HepG2 (cell line): ENCODE results near the gene WDR18. TPM values are rescaled to one million over a fixed set of nuclear protein-coding genes. Genes with fewer than 3 reads are reported as not detected.

ENCODE experiments used
- ATAC-seq: fragments of 200-7000 bp; cut with Tn5 transposase; 3 replicates; pipeline ENCODE4 v1.9.1; 2020; ENCODE audit warnings: mild to moderate bottlenecking, moderate library complexity
- BruUV-seq: library from RNA; stranded (reverse); fragments of 400-500 nt; replicated peaks from 2 replicates; lab custom pipeline; 2021; lab: Mats Ljungman, UMichigan
- CTCF ChIA-PET: fragments of 300-600 bp; formaldehyde crosslinking; extraction: SDS; loops from one replicate; lab custom pipeline; 2021; ENCODE audit warnings: low total read pairs, inconsistent platforms, low intra/inter-chr PET ratio; lab: Yijun Ruan, JAX
- POLR2A ChIA-PET: fragments of 350-600 bp; sonication (Branson Sonifier 250); formaldehyde crosslinking; loops from one replicate; lab custom pipeline; 2020; ENCODE audit warnings: antibody characterized with exemption, inconsistent platforms; lab: Yijun Ruan, JAX
- DNase-seq: peaks from one replicate; pipeline ENCODE4 v3.0.0-alpha.2; 2015; ENCODE audit warnings: low spot score
- FAIRE-seq: peaks from 3 replicates; lab custom pipeline; 2011; peaks lifted over from hg19 to GRCh38; lab: Jason Lieb, UNC
- H2AFZ ChIP-seq: one replicate; pipeline ENCODE4 v1.6.1; 2011; ENCODE audit warnings: low read length, inconsistent platforms
- H3K27ac ChIP-seq: fragments of 300-600 bp; 3 replicates; pipeline ENCODE4 v1.8.0; 2011; ENCODE audit warnings: mixed run types, mild to moderate bottlenecking, mixed read lengths, low read length, inconsistent platforms; ENCODE audit not compliant: insufficient read depth; ENCODE audit errors: extremely low read length
- H3K27me3 ChIP-seq, 2 experiments: fragments of 200-600 bp in 1 of 2; 2 replicates in 1 of 2; 3 replicates in 1 of 2; pipeline versions ENCODE4 v1.6.0 to v1.8.0; 2011; ENCODE audit warnings: low read length in 2 of 2, mild to moderate bottlenecking in 2 of 2, moderate library complexity in 2 of 2, inconsistent platforms in 1 of 2; ENCODE audit not compliant: insufficient read depth in 2 of 2, control insufficient read depth in 1 of 2
- H3K36me3 ChIP-seq, 2 experiments: fragments of 200-600 bp in 1 of 2; replicated peaks in 1 of 2; 2 replicates in 1 of 2; 3 replicates in 1 of 2; pipeline versions ENCODE4 v1.5.1 to v1.8.0; 2011; ENCODE audit warnings: low read length in 2 of 2, inconsistent platforms in 1 of 2; ENCODE audit not compliant: insufficient read depth in 2 of 2, control insufficient read depth in 1 of 2
- H3K4me1 ChIP-seq: 2 replicates; pipeline ENCODE4 v1.5.1; 2012; ENCODE audit warnings: low read length, inconsistent platforms; ENCODE audit not compliant: insufficient read depth
- H3K4me2 ChIP-seq: 2 replicates; pipeline ENCODE4 v1.6.0; 2011; ENCODE audit warnings: low read depth, low read length, inconsistent platforms
- H3K4me3 ChIP-seq, 3 experiments: fragments of 200-600 bp in 1 of 3; sonication (generic), shearing (Covaris generic) in 1 of 3; replicated peaks in 1 of 3; 2 replicates each; pipeline ENCODE4 v1.5.1; 2011 to 2016; ENCODE audit warnings: low read length in 3 of 3, inconsistent platforms in 2 of 3, low read depth in 2 of 3, mild to moderate bottlenecking in 2 of 3, control low read depth in 1 of 3, mixed read lengths in 1 of 3; ENCODE audit not compliant: insufficient read depth in 1 of 3
- H3K79me2 ChIP-seq: one replicate; pipeline ENCODE4 v1.6.1; 2011; ENCODE audit warnings: low read length, inconsistent platforms; ENCODE audit not compliant: insufficient read depth
- H3K9ac ChIP-seq: 2 replicates; pipeline ENCODE4 v1.6.0; 2011; ENCODE audit warnings: mild to moderate bottlenecking, low read depth, low read length, inconsistent platforms; ENCODE audit not compliant: insufficient read depth
- H3K9me3 ChIP-seq: 2 replicates; pipeline ENCODE4 v1.5.1; 2012; ENCODE audit warnings: mild to moderate bottlenecking, low read length
- H4K20me1 ChIP-seq: 2 replicates; pipeline ENCODE4 v1.6.0; 2011; ENCODE audit warnings: inconsistent platforms, mild to moderate bottlenecking, low read length, moderate library complexity; ENCODE audit not compliant: insufficient read depth
- AGO2 ChIP-seq: fragments of 200-400 bp; formaldehyde crosslinking; optimal IDR thresholded peaks from 2 replicates; pipeline ENCODE3; 2017; ENCODE audit warnings: mild to moderate bottlenecking, low read depth, low read length, moderate library complexity
- HNRNPL ChIP-seq: fragments of 200-400 bp; formaldehyde crosslinking; IDR thresholded peaks from 2 replicates; pipeline ENCODE4 v1.6.1; 2017; ENCODE audit warnings: mild to moderate bottlenecking, low read depth, low read length
- RBFOX2 ChIP-seq: fragments of 200-400 bp; formaldehyde crosslinking; IDR thresholded peaks from 2 replicates; pipeline ENCODE4 v1.6.1; 2017; ENCODE audit warnings: low read depth, mild to moderate bottlenecking, low read length
- ZFP36 ChIP-seq: fragments of 150-350 bp; IDR thresholded peaks from 2 replicates; pipeline ENCODE4 v1.6.1; 2018; ENCODE audit warnings: borderline replicate concordance, low read length, low read depth; ENCODE audit not compliant: partially characterized antibody
- ZFYVE20 ChIP-seq: sonication (generic); formaldehyde crosslinking; IDR thresholded peaks from 2 replicates; pipeline ENCODE4 v1.8.0; 2023; ENCODE audit warnings: low read depth, mild to moderate bottlenecking, moderate library complexity, missing genetic modification reagents, borderline replicate concordance
- ZMYM3 ChIP-seq: sonication (generic); formaldehyde crosslinking; IDR thresholded peaks from 2 replicates; pipeline ENCODE4 v1.5.1; 2020; ENCODE audit warnings: mild to moderate bottlenecking, missing genetic modification reagents
- ZNF616 ChIP-seq: sonication (generic); formaldehyde crosslinking; IDR thresholded peaks from 2 replicates; pipeline ENCODE4 v1.5.0; 2020; ENCODE audit warnings: low read depth, mild to moderate bottlenecking, missing genetic modification reagents
- ZNF768 ChIP-seq: sonication (generic); formaldehyde crosslinking; IDR thresholded peaks from 2 replicates; pipeline ENCODE4 v1.4.0; 2020; ENCODE audit warnings: missing genetic modification reagents
- ZNF788 ChIP-seq: sonication (generic); formaldehyde crosslinking; IDR thresholded peaks from 2 replicates; pipeline ENCODE4 v1.5.0; 2020; ENCODE audit warnings: mild to moderate bottlenecking, missing genetic modification reagents, borderline replicate concordance
- WGBS: methylation state at CpG from one replicate; pipeline ENCODE4 v1.1.6; 2017; ENCODE audit warnings: low lambda C conversion rate; 5-methylcytosine and 5-hydroxymethylcytosine counted together
- in situ Hi-C: cut with HindIII; loops from 2 replicates; pipeline ENCODE4 v1.10.0; 2017; ENCODE audit warnings: low pct_unique_long_range_greater_than_20kb; ENCODE audit not compliant: extremely low pct_ligation_motif_present
- intact Hi-C: fragments of 100-400 bp; cut with micrococcal nuclease; formaldehyde crosslinking; loops from one replicate; pipeline ENCODE4 v1.10.0; 2022; ENCODE audit not compliant: unreplicated experiment
- polyA plus RNA-seq, 8 experiments: library from polyadenylated mRNA; depleted of rRNA in 3 of 8; stranded (reverse) in 7 of 8; unstranded in 1 of 8; fragments of >200 nt; fragmentation: Illumina TruSeq in 4 of 8; extraction: Trizol in 4 of 8; gene quantifications; 2 replicates each; pipeline versions ENCODE4 v1.2.1 to v1.2.3, GENCODE V29; 2011 to 2016; ENCODE audit warnings: low read depth in 4 of 8, missing spikeins in 1 of 8, mixed read lengths in 1 of 8; ENCODE audit not compliant: insufficient read depth in 1 of 8
- total RNA-seq, 5 experiments: library from RNA; depleted of rRNA; stranded (reverse); fragments of >200 nt; fragmentation: Illumina TruSeq; extraction: Trizol; gene quantifications; 2 replicates each; pipeline ENCODE4 v1.2.3, GENCODE V29; 2016; ENCODE audit warnings: low read depth in 1 of 5
- TF ChIP-seq, protein P1 (sequence below): sonication (generic); formaldehyde crosslinking; IDR thresholded peaks from 2 replicates; pipeline ENCODE4 v1.5.1; 2020; ENCODE audit warnings: mild to moderate bottlenecking, missing genetic modification reagents, moderate library complexity
- TF ChIP-seq, protein P2 (sequence below): sonication (generic); formaldehyde crosslinking; IDR thresholded peaks from 2 replicates; pipeline ENCODE4 v1.4.0; 2020; ENCODE audit warnings: missing genetic modification reagents

Gene WDR18
- total and polyA plus RNA-seq, 2 of the 13 experiments (the other 11 are each of a cell fraction or from before 2014, with no cell fraction given) = 36.4 to 47.6 TPM

DNA sequence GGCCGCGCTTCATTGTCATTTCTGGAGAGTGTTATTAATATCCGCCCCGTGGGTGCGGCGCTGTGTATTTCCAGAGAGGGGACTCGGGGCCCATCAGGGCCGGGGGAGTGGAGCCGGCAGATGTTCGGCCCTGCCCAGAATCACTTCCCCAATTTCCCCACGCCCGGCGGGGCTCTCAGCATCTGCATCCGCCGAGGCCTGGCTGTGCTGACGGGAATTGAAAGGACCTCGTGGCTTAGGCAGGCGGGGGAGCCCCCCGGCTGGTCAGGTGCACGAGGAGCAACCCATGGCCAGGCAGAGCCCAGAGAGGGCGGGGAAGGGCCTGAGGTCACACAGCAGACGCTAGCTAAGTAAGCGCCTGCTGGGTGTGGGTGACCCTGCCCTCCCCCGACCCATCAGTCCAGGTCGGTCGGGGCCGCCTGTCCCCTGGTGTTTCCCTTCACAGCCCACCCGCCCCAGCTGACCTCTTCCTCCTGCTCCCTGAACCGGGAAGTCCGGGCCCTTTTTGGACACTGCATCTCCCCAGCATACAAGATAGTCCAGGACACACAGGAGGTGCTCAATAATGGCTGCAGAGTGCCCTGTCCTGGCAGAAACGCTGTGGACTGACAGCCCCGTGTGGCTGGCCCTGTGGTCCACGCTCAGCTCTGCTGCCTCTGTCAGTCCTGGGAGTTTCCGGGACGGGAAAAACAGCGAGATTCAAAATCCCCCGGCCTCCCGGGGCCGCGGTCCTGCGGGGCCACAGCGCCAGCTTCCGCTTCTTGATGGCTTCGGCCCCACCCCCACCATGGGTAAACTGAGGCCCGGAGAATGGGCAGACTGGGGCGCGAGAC is 36.2 kb upstream of the WDR18 start:
- H3K4me1 ChIP-seq = peaks cover 61% of the 10 kb centered on the region
- ATAC-seq (no peak), DNase-seq (no peak), FAIRE-seq (no peak)
- ChIA-PET POLR2A (interaction anchor here (0.9 to 1.7 kb wide), 3 partner anchors 12 to 20 kb away, joined by 3 to 5 read pairs (median 4); no protein-coding TSS in a partner anchor), CTCF (no interaction called here)
- peaks cover 15 to 42% of the 10 kb centered on the region in 2 experiments for H3K36me3 ChIP-seq
- peak; percentile 50; the same call in 1 of the 2 replicates for TF ChIP-seq ZMYM3 (CRISPR knock-in tag)
- peak; percentile 76 for TF ChIP-seq AGO2
- TF ChIP-seq, protein P1, sequence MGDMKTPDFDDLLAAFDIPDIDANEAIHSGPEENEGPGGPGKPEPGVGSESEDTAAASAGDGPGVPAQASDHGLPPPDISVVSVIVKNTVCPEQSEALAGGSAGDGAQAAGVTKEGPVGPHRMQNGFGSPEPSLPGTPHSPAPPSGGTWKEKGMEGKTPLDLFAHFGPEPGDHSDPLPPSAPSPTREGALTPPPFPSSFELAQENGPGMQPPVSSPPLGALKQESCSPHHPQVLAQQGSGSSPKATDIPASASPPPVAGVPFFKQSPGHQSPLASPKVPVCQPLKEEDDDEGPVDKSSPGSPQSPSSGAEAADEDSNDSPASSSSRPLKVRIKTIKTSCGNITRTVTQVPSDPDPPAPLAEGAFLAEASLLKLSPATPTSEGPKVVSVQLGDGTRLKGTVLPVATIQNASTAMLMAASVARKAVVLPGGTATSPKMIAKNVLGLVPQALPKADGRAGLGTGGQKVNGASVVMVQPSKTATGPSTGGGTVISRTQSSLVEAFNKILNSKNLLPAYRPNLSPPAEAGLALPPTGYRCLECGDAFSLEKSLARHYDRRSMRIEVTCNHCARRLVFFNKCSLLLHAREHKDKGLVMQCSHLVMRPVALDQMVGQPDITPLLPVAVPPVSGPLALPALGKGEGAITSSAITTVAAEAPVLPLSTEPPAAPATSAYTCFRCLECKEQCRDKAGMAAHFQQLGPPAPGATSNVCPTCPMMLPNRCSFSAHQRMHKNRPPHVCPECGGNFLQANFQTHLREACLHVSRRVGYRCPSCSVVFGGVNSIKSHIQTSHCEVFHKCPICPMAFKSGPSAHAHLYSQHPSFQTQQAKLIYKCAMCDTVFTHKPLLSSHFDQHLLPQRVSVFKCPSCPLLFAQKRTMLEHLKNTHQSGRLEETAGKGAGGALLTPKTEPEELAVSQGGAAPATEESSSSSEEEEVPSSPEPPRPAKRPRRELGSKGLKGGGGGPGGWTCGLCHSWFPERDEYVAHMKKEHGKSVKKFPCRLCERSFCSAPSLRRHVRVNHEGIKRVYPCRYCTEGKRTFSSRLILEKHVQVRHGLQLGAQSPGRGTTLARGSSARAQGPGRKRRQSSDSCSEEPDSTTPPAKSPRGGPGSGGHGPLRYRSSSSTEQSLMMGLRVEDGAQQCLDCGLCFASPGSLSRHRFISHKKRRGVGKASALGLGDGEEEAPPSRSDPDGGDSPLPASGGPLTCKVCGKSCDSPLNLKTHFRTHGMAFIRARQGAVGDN (CRISPR knock-in tag) = peak; percentile 11; the same call in 1 of the 2 replicates
- peak; percentile 99 for TF ChIP-seq ZNF768 (CRISPR knock-in tag)
- TF ChIP-seq ZNF616 (CRISPR knock-in tag) = no peak
- TF ChIP-seq ZFYVE20 (CRISPR knock-in tag) = no peak
- TF ChIP-seq, protein P2, sequence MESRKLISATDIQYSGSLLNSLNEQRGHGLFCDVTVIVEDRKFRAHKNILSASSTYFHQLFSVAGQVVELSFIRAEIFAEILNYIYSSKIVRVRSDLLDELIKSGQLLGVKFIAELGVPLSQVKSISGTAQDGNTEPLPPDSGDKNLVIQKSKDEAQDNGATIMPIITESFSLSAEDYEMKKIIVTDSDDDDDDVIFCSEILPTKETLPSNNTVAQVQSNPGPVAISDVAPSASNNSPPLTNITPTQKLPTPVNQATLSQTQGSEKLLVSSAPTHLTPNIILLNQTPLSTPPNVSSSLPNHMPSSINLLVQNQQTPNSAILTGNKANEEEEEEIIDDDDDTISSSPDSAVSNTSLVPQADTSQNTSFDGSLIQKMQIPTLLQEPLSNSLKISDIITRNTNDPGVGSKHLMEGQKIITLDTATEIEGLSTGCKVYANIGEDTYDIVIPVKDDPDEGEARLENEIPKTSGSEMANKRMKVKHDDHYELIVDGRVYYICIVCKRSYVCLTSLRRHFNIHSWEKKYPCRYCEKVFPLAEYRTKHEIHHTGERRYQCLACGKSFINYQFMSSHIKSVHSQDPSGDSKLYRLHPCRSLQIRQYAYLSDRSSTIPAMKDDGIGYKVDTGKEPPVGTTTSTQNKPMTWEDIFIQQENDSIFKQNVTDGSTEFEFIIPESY (CRISPR knock-in tag) = peak; percentile 17; the same call in 1 of the 2 replicates
- TF ChIP-seq ZNF788 (CRISPR knock-in tag) = no peak
- peak; percentile 46 for TF ChIP-seq ZFP36
- peak; percentile 49; the same call in 1 of the 2 replicates for TF ChIP-seq RBFOX2
- peak; percentile 21; the same call in 1 of the 2 replicates for TF ChIP-seq HNRNPL
- H3K79me2 ChIP-seq = peaks cover 64% of the 10 kb centered on the region
- no peak overlapping the region for H3K4me2 ChIP-seq
- peaks cover 36% of the 10 kb centered on the region; the same call in 1 of the 2 replicates for H4K20me1 ChIP-seq
- in situ Hi-C loops = no loop called here
- intact Hi-C loops = no loop called here
- no peak overlapping the region for H3K4me3 ChIP-seq
- no peaks in the 10 kb centered on the region for H3K9me3 ChIP-seq
- BruUV-seq = no TSS peak
- no peak overlapping the region for H3K9ac ChIP-seq
- H3K27ac ChIP-seq = peak overlapping the region; percentile 40
- no peak overlapping the region for H2AFZ ChIP-seq
- no peaks in the 10 kb centered on the region; a peak in 1 of 5 replicates for H3K27me3 ChIP-seq
- 94% methylated on average over 21 of the region's 47 CpGs for WGBS
